Subcutaneous adipose tissue (tissue), 4 donors: Measurements from ENCODE around the gene ZNF367. TPM values are rescaled to one million over a fixed set of nuclear protein-coding genes. Genes with fewer than 3 reads are reported as not detected.

Experiments
- total RNA-seq, 4 donors: library from RNA; depleted of rRNA; stranded (reverse); fragments of >200 nt; gene quantifications; one replicate each; pipeline ENCODE4 v1.1.0, GENCODE V29; 2016
- TF ChIP-seq, protein P1 (sequence below): fragments of 450-650 bp; IDR thresholded peaks from one replicate; pipeline ENCODE4 v1.5.1; 2016; ENCODE audit warnings: low read depth, mild to moderate bottlenecking, control low read depth, antibody characterized with exemption, moderate library complexity

ZNF367 gene
- total RNA-seq, 4 donors from 2014 or later = 0.49 to 2.1 (median 1.5) TPM

- TF ChIP-seq, protein P1, sequence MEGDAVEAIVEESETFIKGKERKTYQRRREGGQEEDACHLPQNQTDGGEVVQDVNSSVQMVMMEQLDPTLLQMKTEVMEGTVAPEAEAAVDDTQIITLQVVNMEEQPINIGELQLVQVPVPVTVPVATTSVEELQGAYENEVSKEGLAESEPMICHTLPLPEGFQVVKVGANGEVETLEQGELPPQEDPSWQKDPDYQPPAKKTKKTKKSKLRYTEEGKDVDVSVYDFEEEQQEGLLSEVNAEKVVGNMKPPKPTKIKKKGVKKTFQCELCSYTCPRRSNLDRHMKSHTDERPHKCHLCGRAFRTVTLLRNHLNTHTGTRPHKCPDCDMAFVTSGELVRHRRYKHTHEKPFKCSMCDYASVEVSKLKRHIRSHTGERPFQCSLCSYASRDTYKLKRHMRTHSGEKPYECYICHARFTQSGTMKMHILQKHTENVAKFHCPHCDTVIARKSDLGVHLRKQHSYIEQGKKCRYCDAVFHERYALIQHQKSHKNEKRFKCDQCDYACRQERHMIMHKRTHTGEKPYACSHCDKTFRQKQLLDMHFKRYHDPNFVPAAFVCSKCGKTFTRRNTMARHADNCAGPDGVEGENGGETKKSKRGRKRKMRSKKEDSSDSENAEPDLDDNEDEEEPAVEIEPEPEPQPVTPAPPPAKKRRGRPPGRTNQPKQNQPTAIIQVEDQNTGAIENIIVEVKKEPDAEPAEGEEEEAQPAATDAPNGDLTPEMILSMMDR = no peak
These were observed 34.8 kb downstream of the ZNF367 start, which contains the start of gene SLC35D2 for GRCh38 chr9:96383165-96383942. Gene SLC35D2, minus strand, starts transcription at chr9:96383711. Its CDS starts 77 bp downstream, at chr9:96383634.

GRCh38 chr9:96382839-96383164 lies 35.4 kb downstream of the ZNF367 start:
- TF ChIP-seq, protein P1 = no peak

DNA sequence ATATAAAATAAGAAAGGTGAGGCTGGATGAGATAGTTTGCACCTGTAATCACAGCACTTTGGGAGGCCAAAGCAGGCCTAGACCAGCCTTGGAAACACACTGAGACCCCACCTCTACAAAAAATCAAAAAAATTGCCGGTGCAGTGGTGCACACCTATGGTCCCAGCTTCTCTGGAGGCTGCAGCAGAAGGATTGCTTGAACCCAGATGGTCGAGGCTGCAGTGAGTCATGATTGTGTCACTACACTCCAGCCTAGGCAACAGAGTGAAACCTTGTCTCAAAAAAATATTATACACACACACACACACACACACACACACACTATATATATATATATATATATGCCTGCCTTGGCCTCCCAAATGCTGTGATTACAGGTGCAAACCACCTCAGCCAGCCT lies 36.0 kb downstream of the ZNF367 start:
- TF ChIP-seq, protein P1 = no peak

GRCh38 chr9:96381696-96382095 lies 36.5 kb downstream of the ZNF367 start:
- TF ChIP-seq, protein P1 = no peak

- TF ChIP-seq, protein P1 = no peak
These were observed 37.0 kb downstream of the ZNF367 start for GRCh38 chr9:96381125-96381524.

GRCh38 chr9:96379461-96379860 lies 38.7 kb downstream of the ZNF367 start:
- TF ChIP-seq, protein P1 = no peak

GRCh38 chr9:96378187-96378586 lies 40.0 kb downstream of the ZNF367 start:
- TF ChIP-seq, protein P1 = no peak
